Fibroblast of pulmonary artery (primary cell): ENCODE data around the gene ALG12.

ENCODE experiments used
- DNase-seq: peaks from one replicate; pipeline ENCODE4 v3.0.0-alpha.2; 2010; ENCODE audit warnings: low read depth
- H3K4me3 ChIP-seq: replicated peaks from 2 replicates; pipeline ENCODE4 v1.5.1; 2011; ENCODE audit warnings: low read depth, mild to moderate bottlenecking, control low read depth, low read length, moderate library complexity
- TF ChIP-seq, protein P1 (sequence below): IDR thresholded peaks from 2 replicates; pipeline ENCODE4 v1.5.1; 2011; ENCODE audit warnings: mild to moderate bottlenecking, control low read depth, low read length, inconsistent platforms; ENCODE audit errors: missing control alignments

Gene ALG12

DNA sequence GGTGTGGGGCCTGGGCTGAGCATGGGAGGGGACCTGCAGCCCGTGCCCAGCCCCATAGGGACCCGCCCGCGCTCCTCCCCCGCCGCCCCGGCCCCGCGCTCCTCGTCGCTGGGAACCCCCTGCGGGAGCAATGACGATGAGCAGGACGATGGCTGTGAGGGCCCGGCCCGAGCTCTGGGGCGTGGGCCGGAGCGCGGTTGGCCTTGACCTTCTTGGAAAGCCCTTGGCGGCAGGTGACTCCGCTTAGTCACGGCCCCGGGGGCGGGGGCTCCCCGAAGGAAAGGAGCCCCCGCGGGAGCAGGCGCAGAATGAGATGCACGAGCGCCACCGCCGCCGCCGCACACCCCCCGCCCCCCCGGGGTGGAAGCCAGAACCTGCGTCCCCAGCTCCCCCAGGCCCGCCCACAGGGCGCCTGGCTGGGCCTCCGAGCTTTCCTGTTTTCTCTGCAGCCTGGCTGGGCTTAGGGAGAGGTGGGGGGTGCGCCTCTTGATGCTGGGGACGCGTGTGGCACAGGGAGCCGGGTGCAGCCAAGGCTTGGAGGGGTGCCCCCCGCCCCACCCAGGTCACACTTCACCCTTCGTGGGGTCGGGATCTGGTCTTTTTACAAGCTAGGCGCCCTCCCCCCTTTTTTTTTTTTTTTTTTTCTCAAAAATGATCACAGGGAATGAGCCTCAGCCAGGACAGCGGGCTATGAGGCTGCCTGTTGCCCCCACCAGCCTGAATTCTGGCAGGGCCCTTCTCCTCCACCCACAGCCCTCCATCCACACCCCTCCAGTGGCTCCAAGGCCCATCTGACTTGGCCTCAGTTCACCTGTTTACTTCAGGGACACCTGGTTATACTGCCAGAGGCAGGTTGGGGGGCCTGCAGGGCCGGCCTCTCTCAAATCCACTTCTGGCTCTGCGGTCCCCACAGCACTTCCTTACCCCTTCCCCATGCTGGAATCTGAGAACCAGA is 18.1 kb upstream of the ALG12 start:
- DNase-seq, result peak; percentile 92
- H3K4me3 ChIP-seq, result no peak overlapping the region
- TF ChIP-seq, protein P1, sequence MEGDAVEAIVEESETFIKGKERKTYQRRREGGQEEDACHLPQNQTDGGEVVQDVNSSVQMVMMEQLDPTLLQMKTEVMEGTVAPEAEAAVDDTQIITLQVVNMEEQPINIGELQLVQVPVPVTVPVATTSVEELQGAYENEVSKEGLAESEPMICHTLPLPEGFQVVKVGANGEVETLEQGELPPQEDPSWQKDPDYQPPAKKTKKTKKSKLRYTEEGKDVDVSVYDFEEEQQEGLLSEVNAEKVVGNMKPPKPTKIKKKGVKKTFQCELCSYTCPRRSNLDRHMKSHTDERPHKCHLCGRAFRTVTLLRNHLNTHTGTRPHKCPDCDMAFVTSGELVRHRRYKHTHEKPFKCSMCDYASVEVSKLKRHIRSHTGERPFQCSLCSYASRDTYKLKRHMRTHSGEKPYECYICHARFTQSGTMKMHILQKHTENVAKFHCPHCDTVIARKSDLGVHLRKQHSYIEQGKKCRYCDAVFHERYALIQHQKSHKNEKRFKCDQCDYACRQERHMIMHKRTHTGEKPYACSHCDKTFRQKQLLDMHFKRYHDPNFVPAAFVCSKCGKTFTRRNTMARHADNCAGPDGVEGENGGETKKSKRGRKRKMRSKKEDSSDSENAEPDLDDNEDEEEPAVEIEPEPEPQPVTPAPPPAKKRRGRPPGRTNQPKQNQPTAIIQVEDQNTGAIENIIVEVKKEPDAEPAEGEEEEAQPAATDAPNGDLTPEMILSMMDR, result no peak

DNA sequence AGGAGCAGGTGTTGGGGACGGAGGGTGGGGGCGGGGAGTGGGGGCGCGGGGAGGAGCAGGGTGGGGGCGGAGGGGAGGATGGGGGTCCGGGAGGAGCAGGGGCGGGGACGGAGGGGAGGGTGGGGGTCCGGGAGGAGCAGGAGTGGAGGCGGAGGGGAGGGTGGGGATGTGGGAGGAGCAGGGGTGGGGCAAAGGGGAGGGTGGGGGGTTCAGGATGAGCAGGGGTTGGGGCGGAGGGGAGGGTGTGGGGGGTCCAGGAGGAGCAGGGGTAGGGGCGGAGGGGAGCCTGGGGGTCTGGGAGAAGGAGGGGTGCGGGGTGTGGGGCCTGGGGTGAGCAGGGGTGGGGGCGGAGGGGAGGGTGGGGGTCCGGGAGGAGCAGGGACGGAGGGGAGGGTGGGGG is 17.3 kb upstream of the ALG12 start:
- H3K4me3 ChIP-seq, result no peak overlapping the region
- DNase-seq, result peak; percentile 54
- TF ChIP-seq, protein P1, result no peak

DNA sequence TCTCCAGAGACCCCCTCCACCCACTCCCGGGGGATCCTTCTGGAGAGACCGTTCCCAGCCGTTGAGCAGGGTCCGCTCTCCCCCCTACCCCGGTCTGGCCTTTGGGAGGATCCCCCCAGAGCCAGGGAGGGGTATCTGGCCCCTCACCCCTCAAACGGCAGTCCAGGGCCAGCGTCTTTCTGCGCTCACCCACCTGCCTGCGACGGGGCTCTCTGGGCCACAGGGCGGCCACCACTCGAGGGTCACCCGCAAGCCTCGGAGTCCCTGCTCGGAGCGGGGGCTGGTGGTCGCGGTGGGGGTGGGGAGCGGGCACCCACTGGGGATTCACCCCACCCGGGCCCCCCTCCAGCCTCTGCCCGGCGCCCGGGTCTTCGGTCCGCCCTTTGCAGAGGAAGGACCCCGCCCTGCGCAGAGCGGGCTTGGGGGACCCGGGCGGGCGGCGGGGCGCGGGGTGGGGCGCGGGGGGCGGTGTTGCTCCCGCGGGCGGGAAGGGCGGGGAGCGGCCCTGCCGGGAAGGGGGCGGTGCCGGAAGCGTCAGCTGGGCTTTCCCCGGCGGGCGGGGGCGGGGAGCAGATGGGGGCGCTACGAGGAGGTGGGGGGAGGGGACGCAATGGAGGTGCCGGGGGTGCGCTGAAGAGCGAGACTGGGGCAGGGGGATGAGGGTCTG is 16.8 kb upstream of the ALG12 start:
- DNase-seq, result peak; percentile 62
- H3K4me3 ChIP-seq, result peak overlapping the region; percentile 39
- TF ChIP-seq, protein P1, result no peak

GRCh38 chr22:49934160-49934890 is 16.1 kb upstream of the ALG12 start:
- no peak for DNase-seq
- TF ChIP-seq, protein P1, result no peak
- H3K4me3 ChIP-seq, result peak overlapping the region; percentile 39

DNA sequence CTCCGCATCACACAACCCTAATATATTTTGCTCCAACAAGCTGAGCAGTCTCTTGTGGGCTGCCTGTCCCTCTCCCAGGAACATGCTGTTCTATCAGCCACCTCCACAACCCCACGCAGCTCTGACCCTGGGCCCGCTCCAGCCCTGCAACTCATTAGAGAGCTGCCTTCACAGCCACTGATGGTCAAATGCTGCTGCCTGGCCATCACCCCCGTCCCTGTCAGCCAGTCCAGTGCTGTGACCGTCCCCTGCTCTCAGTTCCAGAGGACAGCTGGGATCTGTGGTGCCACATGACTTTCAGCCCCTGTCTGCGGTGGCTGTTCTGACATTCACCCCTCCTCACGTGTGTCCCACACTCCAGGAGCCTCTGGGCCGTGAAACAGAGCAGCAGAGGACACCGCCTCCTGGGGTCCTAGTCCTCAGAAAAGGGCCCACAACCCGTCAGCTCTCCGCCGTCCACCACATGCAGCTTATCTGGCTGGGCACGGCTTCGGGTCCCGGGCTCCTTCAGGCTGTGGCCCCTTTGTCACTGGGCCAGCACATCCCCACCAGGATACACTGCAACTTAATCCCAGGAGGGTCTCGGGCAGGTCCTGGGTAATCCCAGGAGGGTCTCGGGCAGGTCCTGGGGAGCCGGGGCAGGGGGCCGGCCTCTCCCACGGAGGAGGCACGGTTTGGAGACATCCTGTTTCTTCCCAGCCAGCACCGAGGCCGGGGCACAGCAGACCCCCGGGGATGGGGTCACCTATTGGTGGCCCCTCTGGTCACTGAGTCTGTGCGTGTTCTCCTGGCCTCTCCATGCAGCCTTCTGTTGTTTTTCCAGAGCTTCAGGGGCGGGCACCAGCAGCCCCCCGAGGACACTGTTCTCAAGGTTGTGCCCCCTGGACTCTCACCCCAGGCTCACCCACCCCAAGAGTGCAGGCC is 15.3 kb upstream of the ALG12 start:
- H3K4me3 ChIP-seq, result no peak overlapping the region
- no peak for DNase-seq
- TF ChIP-seq, protein P1, result no peak
